Mesothelial cell of epicardium (in vitro differentiated cells): ENCODE data around the gene CTTN. TPM values are rescaled to one million over a fixed set of nuclear protein-coding genes. Genes with fewer than 3 reads are reported as not detected.

Experiments used
- DNase-seq, 2 experiments: peaks; one replicate each; pipeline ENCODE4 v3.0.0; 2021; ENCODE audit warnings: low spot score in 2 of 2; ENCODE audit not compliant: unreplicated experiment in 2 of 2
- H3K27ac Mint-ChIP-seq: 2 replicates; pipeline ENCODE4 v1.8.0; 2021; ENCODE audit warnings: mixed read lengths
- H3K27me3 Mint-ChIP-seq: 2 replicates; pipeline ENCODE4 v1.8.0; 2021; ENCODE audit warnings: low read depth, mixed read lengths
- H3K36me3 Mint-ChIP-seq: 2 replicates; pipeline ENCODE4 v1.8.0; 2021; ENCODE audit warnings: mixed read lengths
- H3K4me1 Mint-ChIP-seq: 2 replicates; pipeline ENCODE4 v1.8.0; 2021; ENCODE audit warnings: mixed read lengths
- H3K4me3 Mint-ChIP-seq: 2 replicates; pipeline ENCODE4 v1.8.0; 2021; ENCODE audit warnings: mild to moderate bottlenecking, moderate library complexity, mixed read lengths
- H3K9me3 Mint-ChIP-seq: 2 replicates; pipeline ENCODE4 v1.8.0; 2021; ENCODE audit warnings: mixed read lengths
- total RNA-seq: library from RNA; stranded (reverse); gene quantifications from 3 replicates; pipeline ENCODE4 v1.2.1, GENCODE V29; 2021
- TF ChIP-seq, protein P1 (sequence below): fragments of 200-600 bp; sonication (generic); IDR thresholded peaks from one replicate; pipeline ENCODE4 v1.5.0; 2021; ENCODE audit warnings: antibody characterized with exemption; ENCODE audit not compliant: unreplicated experiment

CTTN gene
- total RNA-seq, 1 donor from 2014 or later = 318 TPM

DNA sequence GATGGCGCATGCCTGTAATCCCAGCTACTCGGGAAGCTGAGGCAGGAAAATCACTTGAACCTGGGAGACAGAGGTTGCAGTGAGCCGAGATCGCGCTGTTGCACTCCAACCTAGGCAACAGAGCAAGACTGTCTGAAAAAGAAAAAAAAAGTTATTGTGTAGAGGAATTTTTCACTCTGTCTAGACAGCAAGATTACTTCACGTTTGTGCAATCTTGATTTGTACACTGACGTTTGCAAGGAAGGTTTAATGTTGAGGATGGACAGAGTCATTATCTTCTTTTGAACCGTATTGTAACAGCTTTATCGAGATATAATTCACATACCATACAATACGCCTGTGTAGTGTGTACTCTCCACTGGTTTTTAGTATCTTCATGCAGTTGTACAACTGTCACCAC lies 3.7 kb downstream of the CTTN start:
- H3K9me3 Mint-ChIP-seq = no peaks in the 10 kb centered on the region
- peaks cover 26% of the 10 kb centered on the region for H3K4me1 Mint-ChIP-seq
- H3K27me3 Mint-ChIP-seq = no peaks in the 10 kb centered on the region
- peaks cover 4% of the 10 kb centered on the region for H3K36me3 Mint-ChIP-seq
- no peak overlapping the region for H3K4me3 Mint-ChIP-seq
- H3K27ac Mint-ChIP-seq = peak overlapping the region; percentile 15
- TF ChIP-seq, protein P1, sequence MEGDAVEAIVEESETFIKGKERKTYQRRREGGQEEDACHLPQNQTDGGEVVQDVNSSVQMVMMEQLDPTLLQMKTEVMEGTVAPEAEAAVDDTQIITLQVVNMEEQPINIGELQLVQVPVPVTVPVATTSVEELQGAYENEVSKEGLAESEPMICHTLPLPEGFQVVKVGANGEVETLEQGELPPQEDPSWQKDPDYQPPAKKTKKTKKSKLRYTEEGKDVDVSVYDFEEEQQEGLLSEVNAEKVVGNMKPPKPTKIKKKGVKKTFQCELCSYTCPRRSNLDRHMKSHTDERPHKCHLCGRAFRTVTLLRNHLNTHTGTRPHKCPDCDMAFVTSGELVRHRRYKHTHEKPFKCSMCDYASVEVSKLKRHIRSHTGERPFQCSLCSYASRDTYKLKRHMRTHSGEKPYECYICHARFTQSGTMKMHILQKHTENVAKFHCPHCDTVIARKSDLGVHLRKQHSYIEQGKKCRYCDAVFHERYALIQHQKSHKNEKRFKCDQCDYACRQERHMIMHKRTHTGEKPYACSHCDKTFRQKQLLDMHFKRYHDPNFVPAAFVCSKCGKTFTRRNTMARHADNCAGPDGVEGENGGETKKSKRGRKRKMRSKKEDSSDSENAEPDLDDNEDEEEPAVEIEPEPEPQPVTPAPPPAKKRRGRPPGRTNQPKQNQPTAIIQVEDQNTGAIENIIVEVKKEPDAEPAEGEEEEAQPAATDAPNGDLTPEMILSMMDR = no peak
- no peak for DNase-seq

DNA sequence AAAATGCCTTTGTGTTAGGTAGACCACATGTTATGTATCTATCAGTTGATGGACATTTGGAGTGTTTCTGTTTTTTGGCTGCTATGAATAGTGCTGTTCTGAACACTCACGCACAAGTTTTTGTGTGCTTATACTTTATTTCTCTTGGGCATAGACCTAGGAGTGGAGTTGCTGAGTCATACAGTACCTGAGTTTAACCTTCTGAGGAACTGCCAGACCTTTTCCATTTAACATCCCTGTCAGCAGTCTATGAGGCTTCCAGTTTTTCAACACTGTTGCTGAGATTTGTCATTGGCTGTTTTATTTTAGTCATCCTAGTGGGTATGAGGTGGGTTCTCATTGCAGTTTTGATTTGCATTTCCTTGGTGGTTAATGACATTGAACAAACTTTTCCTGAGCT lies 4.4 kb downstream of the CTTN start:
- H3K9me3 Mint-ChIP-seq = no peaks in the 10 kb centered on the region
- no peak overlapping the region for H3K4me3 Mint-ChIP-seq
- peaks cover 10% of the 10 kb centered on the region for H3K36me3 Mint-ChIP-seq
- peak overlapping the region; percentile 15 for H3K27ac Mint-ChIP-seq
- TF ChIP-seq, protein P1 = no peak
- H3K27me3 Mint-ChIP-seq = no peaks in the 10 kb centered on the region
- DNase-seq = no peak
- peaks cover 20% of the 10 kb centered on the region for H3K4me1 Mint-ChIP-seq

DNA sequence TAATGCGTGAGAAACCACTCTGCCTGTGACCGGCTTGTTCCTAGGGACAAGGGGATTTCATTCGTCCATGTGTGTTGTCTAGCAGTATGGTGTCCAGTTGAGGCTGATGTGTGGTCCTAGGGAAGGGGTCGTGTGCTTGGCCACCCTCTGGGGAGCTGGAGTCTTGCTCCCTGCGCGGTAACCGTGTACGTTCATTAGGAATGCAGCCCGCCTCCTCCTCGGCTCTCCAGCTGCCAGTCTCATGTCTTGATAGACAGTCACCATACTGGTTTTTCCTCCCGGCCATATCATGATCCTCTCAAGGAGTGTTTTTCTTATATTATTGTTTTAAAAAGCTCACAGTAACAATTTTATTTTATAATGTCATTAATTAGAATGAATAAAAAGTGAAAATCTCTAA lies 5.9 kb downstream of the CTTN start:
- TF ChIP-seq, protein P1 = no peak
- Mint-ChIP-seq H3K4me3 (no peak overlapping the region), H3K4me1 (peaks cover 17% of the 10 kb centered on the region), H3K27ac (peak overlapping the region; percentile 25), H3K9me3 (no peaks in the 10 kb centered on the region), H3K27me3 (no peaks in the 10 kb centered on the region), H3K36me3 (peaks cover 13% of the 10 kb centered on the region)
- DNase-seq = no peak

DNA sequence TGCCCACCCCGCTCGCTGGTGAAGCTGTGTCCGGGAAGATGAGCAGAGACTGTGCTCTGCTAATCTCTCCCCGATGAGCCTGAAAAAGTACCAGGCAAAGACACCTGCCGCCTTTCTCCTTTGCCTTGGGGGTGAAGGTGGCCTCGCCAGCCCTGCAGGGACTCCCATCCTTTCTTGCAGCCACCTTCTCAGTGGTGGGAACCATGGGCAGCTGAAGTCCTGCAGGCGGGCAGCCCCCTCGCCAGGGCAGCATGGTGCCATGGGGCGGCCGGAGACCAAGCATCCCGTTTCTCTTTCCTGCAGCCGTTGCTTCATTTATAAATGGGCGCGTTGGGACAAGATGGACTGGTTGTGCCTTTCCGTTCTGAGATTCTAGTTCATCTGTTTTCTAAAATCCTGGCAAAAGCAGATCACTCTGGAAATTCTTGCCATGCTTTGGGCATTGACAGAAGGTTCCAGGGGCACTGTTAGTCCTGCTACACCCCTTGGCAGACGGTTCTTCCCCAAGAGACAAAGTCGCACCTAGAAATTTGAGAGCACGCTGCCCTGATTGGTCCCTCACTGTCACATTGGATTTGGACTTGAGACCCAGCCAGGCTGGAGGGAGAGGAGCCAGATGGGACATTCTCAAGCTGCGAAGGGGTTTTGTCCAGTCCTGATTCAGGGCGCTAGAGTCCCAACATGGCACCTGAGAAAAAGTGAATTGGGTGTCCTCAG lies 7.5 kb downstream of the CTTN start:
- peaks cover 9% of the 10 kb centered on the region for H3K4me1 Mint-ChIP-seq
- no peak overlapping the region for H3K4me3 Mint-ChIP-seq
- no peaks in the 10 kb centered on the region for H3K9me3 Mint-ChIP-seq
- TF ChIP-seq, protein P1 = no peak
- no peaks in the 10 kb centered on the region for H3K27me3 Mint-ChIP-seq
- peaks cover 24% of the 10 kb centered on the region for H3K36me3 Mint-ChIP-seq
- no peak for DNase-seq
- H3K27ac Mint-ChIP-seq = no peak overlapping the region

DNA sequence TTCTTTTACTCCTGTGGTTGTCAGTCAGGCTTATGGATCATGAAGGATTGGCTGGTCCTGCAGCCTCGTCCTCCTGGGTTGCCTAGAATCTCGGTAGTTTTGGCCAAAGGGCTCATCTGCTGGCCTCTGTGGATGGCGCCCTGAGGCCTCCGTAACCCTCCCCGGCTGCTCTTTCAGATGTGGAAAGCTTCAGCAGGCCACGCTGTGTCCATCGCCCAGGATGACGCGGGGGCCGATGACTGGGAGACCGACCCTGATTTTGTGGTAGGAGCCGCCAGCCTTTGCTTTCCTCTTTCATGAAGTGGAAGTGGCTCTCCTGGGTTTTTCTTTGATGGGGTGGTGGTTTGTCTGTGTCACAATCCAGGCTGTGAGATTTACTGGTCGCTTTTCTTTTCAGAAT lies 8.8 kb downstream of the CTTN start:
- Mint-ChIP-seq H3K27me3 (no peaks in the 10 kb centered on the region), H3K4me1 (peaks cover 9% of the 10 kb centered on the region), H3K36me3 (peaks cover 34% of the 10 kb centered on the region), H3K4me3 (no peak overlapping the region), H3K27ac (no peak overlapping the region), H3K9me3 (no peaks in the 10 kb centered on the region)
- DNase-seq = no peak
- TF ChIP-seq, protein P1 = no peak
